HUES64 (cell line): ENCODE results near the gene INTS4.
"Not testable (repeated sequence)": the region's sequence is repeated elsewhere in the genome, so short reads cannot be mapped to it uniquely, and the experiment has no call there.

Experiments used
- H3K27ac ChIP-seq: 2 replicates; pipeline ENCODE4 v1.7.0; 2013; ENCODE audit warnings: low read depth, low read length, inconsistent platforms
- H3K27me3 ChIP-seq: 2 replicates; pipeline ENCODE4 v1.6.1; 2013; ENCODE audit warnings: mild to moderate bottlenecking, low read length; ENCODE audit not compliant: insufficient read depth
- H3K36me3 ChIP-seq: 2 replicates; pipeline ENCODE4 v1.6.1; 2013; ENCODE audit warnings: mild to moderate bottlenecking, low read length; ENCODE audit not compliant: insufficient read depth
- H3K4me1 ChIP-seq: 2 replicates; pipeline ENCODE4 v1.6.1; 2013; ENCODE audit warnings: mild to moderate bottlenecking, low read length, moderate library complexity; ENCODE audit not compliant: insufficient read depth
- H3K4me3 ChIP-seq: 2 replicates; pipeline ENCODE4 v1.5.1; 2013; ENCODE audit warnings: mild to moderate bottlenecking, low read length, moderate library complexity
- H3K9ac ChIP-seq: 2 replicates; pipeline ENCODE4 v1.6.1; 2013; ENCODE audit warnings: mild to moderate bottlenecking, low read depth, low read length
- H3K9me3 ChIP-seq: 2 replicates; pipeline ENCODE4 v1.6.1; 2013; ENCODE audit warnings: low read depth, low read length; ENCODE audit not compliant: insufficient read depth
- WGBS: fragments of 150-250, 120-280 bp; methylation state at CpG from one replicate; pipeline ENCODE4 v1.1.7; 2013; ENCODE audit warnings: missing lambda C conversion rate; 5-methylcytosine and 5-hydroxymethylcytosine counted together

The INTS4 gene

DNA sequence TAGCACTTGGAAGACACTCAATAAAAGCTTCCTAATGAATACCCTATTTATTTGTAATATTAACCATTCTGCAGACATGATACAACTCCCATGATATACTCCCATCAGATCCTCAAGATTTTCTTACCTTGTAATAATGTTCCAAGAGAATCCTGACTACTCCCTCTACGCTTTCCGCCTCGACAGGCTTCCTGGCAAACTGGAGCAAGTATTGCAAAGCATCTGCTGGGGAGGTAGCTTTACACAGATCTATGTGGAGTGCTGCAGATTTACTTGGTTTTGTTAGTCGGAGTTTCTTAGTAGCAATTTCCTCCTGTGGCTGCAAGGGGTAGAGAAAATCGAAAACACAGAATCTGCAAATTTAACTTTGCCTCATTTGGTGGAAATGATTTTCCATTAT is 3.5 kb downstream of the INTS4 start:
- WGBS, result 94% methylated on average over 5 of the region's 5 CpGs

GRCh38 chr11:77986456-77986855 is 8.0 kb downstream of the INTS4 start:
- not testable (repeated sequence) for H3K9ac ChIP-seq, H3K27ac ChIP-seq
- WGBS, result 95% methylated on average over 7 of the region's 8 CpGs

More for the DNA sequence above, 3.5 kb downstream of the INTS4 start:
- no peak overlapping the region for H3K9ac ChIP-seq
- no peak overlapping the region for H3K27ac ChIP-seq
- H3K36me3 ChIP-seq, result peaks cover 42% of the 10 kb centered on the region
- no peaks in the 10 kb centered on the region for H3K27me3 ChIP-seq
- 0 out of 2 replicates have a peak, but pooled peaks cover 9% of the 10 kb centered on the region for H3K4me1 ChIP-seq
- no peaks in the 10 kb centered on the region for H3K9me3 ChIP-seq
- no peak overlapping the region for H3K4me3 ChIP-seq

DNA sequence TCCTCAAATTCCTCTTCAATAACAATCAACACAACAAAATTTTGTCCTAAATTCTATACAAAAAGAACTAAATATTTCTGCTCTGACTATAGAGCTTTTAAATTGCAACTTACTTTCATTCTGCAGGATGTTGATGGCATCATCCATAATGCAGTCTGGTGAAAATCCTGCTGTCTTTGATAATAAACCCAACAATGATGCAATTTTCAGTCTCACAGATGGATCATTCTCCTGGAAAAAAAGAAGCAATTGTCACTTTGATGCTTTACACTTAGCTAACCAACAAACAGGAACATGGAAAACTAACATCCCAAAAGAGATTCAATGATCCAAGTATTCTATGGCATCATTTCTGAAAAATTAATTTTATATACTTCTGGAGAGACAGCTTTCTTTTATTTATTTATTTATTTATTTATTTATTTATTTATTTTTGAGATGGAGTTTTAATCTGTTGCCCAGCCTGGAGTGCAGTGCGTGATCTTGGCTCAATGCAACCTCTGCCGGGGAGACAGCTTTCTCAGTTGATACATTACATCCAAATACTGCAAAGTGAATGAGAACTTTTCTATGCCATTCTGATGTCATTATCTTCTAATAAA is 13.0 kb downstream of the INTS4 start:
- H3K9ac ChIP-seq, result no peak overlapping the region
- no peak overlapping the region for H3K4me3 ChIP-seq
- no peaks in the 10 kb centered on the region for H3K27me3 ChIP-seq
- 94% methylated on average over 2 of the region's 2 CpGs for WGBS
- no peaks in the 10 kb centered on the region for H3K9me3 ChIP-seq
- H3K27ac ChIP-seq, result no peak overlapping the region
- H3K4me1 ChIP-seq, result no peaks in the 10 kb centered on the region
- H3K36me3 ChIP-seq, result peaks cover 50% of the 10 kb centered on the region

More at GRCh38 chr11:77986456-77986855, 8.0 kb downstream of the INTS4 start:
- H3K36me3 ChIP-seq, result peaks cover 60% of the 10 kb centered on the region
- not testable (repeated sequence) for H3K4me1 ChIP-seq, H3K27me3 ChIP-seq, H3K9me3 ChIP-seq, H3K4me3 ChIP-seq

DNA sequence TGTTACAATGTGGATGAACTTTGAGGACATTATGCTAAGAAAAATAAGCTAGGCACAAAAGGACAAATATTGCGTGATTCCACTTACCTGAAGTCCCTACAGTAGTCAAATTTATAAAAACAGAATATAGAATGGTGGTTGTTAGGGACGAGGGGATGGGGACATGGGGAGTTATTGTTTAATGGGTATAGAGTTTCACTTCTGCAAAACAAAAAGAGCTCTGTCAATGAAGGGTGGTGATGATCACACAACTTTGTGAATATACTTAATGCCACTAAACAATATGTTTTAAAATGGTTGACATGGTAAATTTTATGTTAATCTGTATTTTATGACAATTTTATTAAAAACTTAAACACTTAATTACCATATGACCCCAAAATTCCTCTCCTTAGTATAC is 26.1 kb downstream of the INTS4 start:
- Histone ChIP-seq H3K9ac (no peak overlapping the region), H3K27me3 (no peaks in the 10 kb centered on the region), H3K36me3 (0 out of 2 replicates have a peak, but pooled peaks cover 8% of the 10 kb centered on the region), H3K27ac (no peak overlapping the region), H3K4me1 (no peaks in the 10 kb centered on the region), H3K4me3 (no peak overlapping the region), H3K9me3 (no peaks in the 10 kb centered on the region)
- WGBS, result 96% methylated on average over 2 of the region's 2 CpGs

DNA sequence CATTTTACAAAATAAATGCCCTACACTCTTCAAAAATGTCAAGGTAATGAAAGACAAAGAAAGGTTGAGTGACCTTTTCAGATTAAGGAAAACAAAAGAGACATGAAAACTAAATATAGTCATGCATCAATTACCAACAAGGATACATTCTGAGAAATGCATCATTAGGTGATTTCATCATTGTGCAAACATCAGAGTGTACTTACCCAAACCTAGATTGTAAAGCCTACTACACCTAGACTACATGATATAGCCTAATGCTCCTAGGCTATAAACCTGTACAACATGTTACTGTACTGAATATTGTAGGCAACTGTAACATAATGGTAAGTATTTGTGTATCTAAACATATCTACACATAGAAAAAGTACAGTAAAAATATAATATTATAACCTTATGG is 26.7 kb downstream of the INTS4 start:
- Histone ChIP-seq H3K36me3 (0 out of 2 replicates have a peak, but pooled peaks cover 8% of the 10 kb centered on the region), H3K4me3 (no peak overlapping the region), H3K9me3 (no peaks in the 10 kb centered on the region)

DNA sequence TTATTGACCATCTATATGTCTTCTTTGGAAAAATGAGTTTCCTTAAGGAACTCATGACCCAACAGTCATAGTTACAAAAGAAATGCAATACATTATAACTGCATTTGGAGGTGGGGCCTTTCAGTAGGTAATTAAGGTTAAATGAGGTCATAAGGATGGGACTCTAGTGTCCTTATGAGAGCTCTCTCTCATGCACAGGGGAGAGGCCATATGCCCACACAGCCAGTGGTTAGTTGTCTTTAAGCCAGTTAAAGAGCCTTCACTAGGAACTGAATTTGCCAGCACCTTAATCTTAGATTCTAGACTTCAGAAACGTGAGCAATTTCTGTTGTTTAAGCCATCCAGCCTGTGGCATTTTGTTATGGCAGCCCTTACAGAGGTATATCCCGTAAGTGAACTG is 27.3 kb downstream of the INTS4 start:
- Histone ChIP-seq H3K27me3 (no peaks in the 10 kb centered on the region), H3K27ac (no peak overlapping the region), H3K4me1 (no peaks in the 10 kb centered on the region), H3K36me3 (0 out of 2 replicates have a peak, but pooled peaks cover 8% of the 10 kb centered on the region), H3K9ac (no peak overlapping the region), H3K4me3 (no peak overlapping the region), H3K9me3 (no peaks in the 10 kb centered on the region)
- WGBS, result 95% methylated on average over 2 of the region's 2 CpGs

More for the DNA sequence above, 26.7 kb downstream of the INTS4 start:
- Histone ChIP-seq H3K9ac (no peak overlapping the region), H3K4me1 (no peaks in the 10 kb centered on the region), H3K27ac (no peak overlapping the region), H3K27me3 (no peaks in the 10 kb centered on the region)

GRCh38 chr11:77966338-77966737 is 28.1 kb downstream of the INTS4 start:
- 97% methylated on average over 2 of the region's 2 CpGs for WGBS
- no peak overlapping the region for H3K9ac ChIP-seq

GRCh38 chr11:77959434-77959833 is 35.0 kb downstream of the INTS4 start:
- Histone ChIP-seq H3K4me3 (no peak overlapping the region), H3K36me3 (peaks cover 40% of the 10 kb centered on the region), H3K4me1 (no peaks in the 10 kb centered on the region), H3K9ac (no peak overlapping the region), H3K27ac (no peak overlapping the region), H3K27me3 (no peaks in the 10 kb centered on the region), H3K9me3 (no peaks in the 10 kb centered on the region)
- WGBS, result 91% methylated on average over 4 of the region's 4 CpGs

More at GRCh38 chr11:77966338-77966737, 28.1 kb downstream of the INTS4 start:
- Histone ChIP-seq H3K27ac (no peak overlapping the region), H3K4me3 (no peak overlapping the region), H3K27me3 (no peaks in the 10 kb centered on the region), H3K9me3 (no peaks in the 10 kb centered on the region), H3K36me3 (0 out of 2 replicates have a peak, but pooled peaks cover 8% of the 10 kb centered on the region), H3K4me1 (no peaks in the 10 kb centered on the region)

- 100% methylated on average over 2 of the region's 3 CpGs for WGBS
- not testable (repeated sequence) for H3K27ac ChIP-seq, H3K4me1 ChIP-seq, H3K27me3 ChIP-seq, H3K4me3 ChIP-seq, H3K9ac ChIP-seq, H3K9me3 ChIP-seq
- H3K36me3 ChIP-seq, result peaks cover 45% of the 10 kb centered on the region
Observed at GRCh38 chr11:77958583-77959177, 35.8 kb downstream of the INTS4 start.

DNA sequence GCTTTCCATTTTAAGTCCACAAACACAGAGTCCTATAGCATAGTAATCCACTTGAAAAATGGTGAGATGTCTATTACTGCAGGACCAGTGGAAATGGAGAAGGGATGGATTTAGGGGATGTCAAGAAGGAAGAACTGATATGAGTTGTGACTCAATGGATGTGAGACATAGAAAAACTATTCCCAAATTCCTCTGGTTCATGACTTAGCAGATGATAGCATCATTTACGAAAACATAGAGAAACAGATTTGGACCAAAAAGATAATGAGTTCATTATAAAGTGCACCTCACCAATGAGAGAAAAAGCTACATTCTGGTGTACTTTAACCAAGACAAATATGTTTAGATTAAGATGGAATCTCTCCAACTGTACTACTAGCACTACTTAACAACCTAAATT is 51.2 kb downstream of the INTS4 start:
- no CpG with 5 or more reads among the region's 1 CpG for WGBS

GRCh38 chr11:77942465-77942864 is 52.0 kb downstream of the INTS4 start:
- not testable (repeated sequence) for H3K4me3 ChIP-seq

More for the DNA sequence above, 51.2 kb downstream of the INTS4 start:
- not testable (repeated sequence) for H3K27ac ChIP-seq, H3K36me3 ChIP-seq, H3K4me3 ChIP-seq, H3K4me1 ChIP-seq, H3K27me3 ChIP-seq, H3K9ac ChIP-seq, H3K9me3 ChIP-seq

More at GRCh38 chr11:77942465-77942864, 52.0 kb downstream of the INTS4 start:
- H3K36me3 ChIP-seq, H3K27me3 ChIP-seq, H3K9me3 ChIP-seq, H3K9ac ChIP-seq, H3K27ac ChIP-seq, H3K4me1 ChIP-seq: not testable (repeated sequence)
